GM23338 (cell line): ENCODE measurements around the gene EVI5.

ENCODE experiments used
- POLR2AphosphoS5 ChIP-seq: IDR thresholded peaks from 2 replicates; pipeline ENCODE4 v1.6.1; 2016; ENCODE audit warnings: antibody characterized with exemption, low read depth
- TF ChIP-seq, protein P1 (sequence below), 2 experiments: fragments of 200-600 bp in 1 of 2; sonication (generic) in 1 of 2; conservative IDR thresholded peaks; 2 replicates each; pipeline versions ENCODE4 v1.5.1 to v1.6.1; 2016 to 2017; ENCODE audit warnings: antibody characterized with exemption in 2 of 2, low read depth in 2 of 2, mild to moderate bottlenecking in 2 of 2, moderate library complexity in 1 of 2

DNA sequence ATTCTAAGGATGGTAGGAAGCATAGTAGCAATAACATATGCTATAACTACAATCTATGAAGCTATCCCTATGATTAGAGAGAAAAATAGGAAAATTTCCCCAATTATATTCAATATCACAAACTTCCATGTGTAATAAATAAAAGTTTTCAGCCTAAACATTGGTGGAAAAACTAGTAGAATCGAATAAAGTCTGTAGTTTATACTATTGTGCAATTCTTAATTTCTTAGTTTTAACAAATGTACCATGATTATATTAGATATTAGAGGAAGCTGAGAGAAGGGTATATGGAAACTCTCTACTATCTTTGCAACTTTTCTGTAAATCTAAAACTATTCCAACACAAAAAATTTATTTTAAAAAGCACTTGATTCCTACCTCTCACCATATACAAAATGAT, 284.4 kb downstream of the EVI5 start:
- TF ChIP-seq, protein P1, sequence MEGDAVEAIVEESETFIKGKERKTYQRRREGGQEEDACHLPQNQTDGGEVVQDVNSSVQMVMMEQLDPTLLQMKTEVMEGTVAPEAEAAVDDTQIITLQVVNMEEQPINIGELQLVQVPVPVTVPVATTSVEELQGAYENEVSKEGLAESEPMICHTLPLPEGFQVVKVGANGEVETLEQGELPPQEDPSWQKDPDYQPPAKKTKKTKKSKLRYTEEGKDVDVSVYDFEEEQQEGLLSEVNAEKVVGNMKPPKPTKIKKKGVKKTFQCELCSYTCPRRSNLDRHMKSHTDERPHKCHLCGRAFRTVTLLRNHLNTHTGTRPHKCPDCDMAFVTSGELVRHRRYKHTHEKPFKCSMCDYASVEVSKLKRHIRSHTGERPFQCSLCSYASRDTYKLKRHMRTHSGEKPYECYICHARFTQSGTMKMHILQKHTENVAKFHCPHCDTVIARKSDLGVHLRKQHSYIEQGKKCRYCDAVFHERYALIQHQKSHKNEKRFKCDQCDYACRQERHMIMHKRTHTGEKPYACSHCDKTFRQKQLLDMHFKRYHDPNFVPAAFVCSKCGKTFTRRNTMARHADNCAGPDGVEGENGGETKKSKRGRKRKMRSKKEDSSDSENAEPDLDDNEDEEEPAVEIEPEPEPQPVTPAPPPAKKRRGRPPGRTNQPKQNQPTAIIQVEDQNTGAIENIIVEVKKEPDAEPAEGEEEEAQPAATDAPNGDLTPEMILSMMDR (conservative IDR thresholded peaks at IDR 0.05; ENCODE audit: low read depth in 2 of 2) = no peak
- no peak for TF ChIP-seq POLR2AphosphoS5
